ENCODE measurements around the gene PRRT3. TPM values are rescaled to one million over a fixed set of nuclear protein-coding genes. Genes with fewer than 3 reads are reported as not detected.
A peak's percentile ranks its signal among the peaks of the same experiment; 100 is the strongest.

The PRRT3 gene
- total and polyA plus RNA-seq, 2 experiments from 2014 or later, result 4.3 to 6.9 TPM

GRCh38 chr3:9918261-9919038 lies 33.8 kb downstream of the PRRT3 start:
- peak overlapping the region; percentile 30; the same call in 1 of the 3 replicates for H3K4me3 Mint-ChIP-seq
- ATAC-seq (no peak), DNase-seq (ENCODE audit: low spot score) (no peak)
- no peak overlapping the region for H3K27ac ChIP-seq (ENCODE audit: low read depth)
- H3K27me3 ChIP-seq (ENCODE audit: insufficient read depth), result peaks cover 12% of the 10 kb centered on the region; the same call in 1 of the 2 replicates
- H4K20me1 ChIP-seq (replicated peaks; ENCODE audit: insufficient read depth), result no peaks in the 10 kb centered on the region
- peaks cover 16% of the 10 kb centered on the region for H3K4me1 Mint-ChIP-seq
- H3K9me2 ChIP-seq (ENCODE audit: insufficient read depth), result no peaks in the 10 kb centered on the region
- no peaks in the 10 kb centered on the region for H3K36me3 ChIP-seq (ENCODE audit: insufficient read depth)
- H3K27ac Mint-ChIP-seq, result no peak overlapping the region
- H3K4me1 ChIP-seq (ENCODE audit: insufficient read depth), result peaks cover 17% of the 10 kb centered on the region
- no peak overlapping the region for H3K4me3 ChIP-seq
- H3F3A ChIP-seq (replicated peaks; ENCODE audit: low read depth), result 0 out of 2 replicates have a peak, but pooled peaks cover 5% of the 10 kb centered on the region
- H3K27me3 Mint-ChIP-seq (ENCODE audit: insufficient read depth, low read depth, poor library complexity), result peaks cover 8% of the 10 kb centered on the region
- no peaks in the 10 kb centered on the region for H3K9me3 Mint-ChIP-seq
- H3K79me2 ChIP-seq (replicated peaks; ENCODE audit: insufficient read depth), result no peaks in the 10 kb centered on the region
- H3K36me3 Mint-ChIP-seq (ENCODE audit: low read depth), result peaks cover 4% of the 10 kb centered on the region; the same call in 1 of the 3 replicates
- no peak overlapping the region for H3K4me2 ChIP-seq
- no peak overlapping the region for H2AFZ ChIP-seq
- TF ChIP-seq CTCF (conservative IDR thresholded peaks at IDR 0.05; ENCODE audit: low read depth in 2 of 2) (no peak), ZNF331 (CRISPR knock-in tag; IDR thresholded peaks at IDR 0.05; ENCODE audit: low read depth) (no peak), POLR2AphosphoS5 (IDR thresholded peaks at IDR 0.05; ENCODE audit: low read depth) (no peak), ZNF462 (CRISPR knock-in tag; IDR thresholded peaks at IDR 0.05) (no peak), STAT1 (IDR thresholded peaks at IDR 0.05; ENCODE audit: unreplicated experiment) (no peak), NANOG (IDR thresholded peaks at IDR 0.05; ENCODE audit: borderline replicate concordance) (no peak), EZH2 (IDR thresholded peaks at IDR 0.05; ENCODE audit: low read depth, unreplicated experiment) (no peak), REST (IDR thresholded peaks at IDR 0.05; ENCODE audit: unreplicated experiment) (no peak), ETS1 (IDR thresholded peaks at IDR 0.05) (no peak), EZH2phosphoT487 (IDR thresholded peaks at IDR 0.05; ENCODE audit: unreplicated experiment) (no peak), JUNB (IDR thresholded peaks at IDR 0.05; ENCODE audit: unreplicated experiment) (no peak), ZNF114 (CRISPR knock-in tag; IDR thresholded peaks at IDR 0.05) (no peak), CREB1 (CRISPR knock-in tag; IDR thresholded peaks at IDR 0.05; ENCODE audit: low read depth) (no peak)
